Neural crest cell (in vitro differentiated cells): ENCODE data around the gene GMFB. TPM values are rescaled to one million over a fixed set of nuclear protein-coding genes. Genes with fewer than 3 reads are reported as not detected.

Experiments
- DNase-seq: peaks from one replicate; pipeline ENCODE4 v3.0.0; 2021; ENCODE audit warnings: low read depth, mixed read lengths, low spot score
- H3K27ac Mint-ChIP-seq: one replicate; pipeline ENCODE4 v1.8.0; 2021; ENCODE audit warnings: mild to moderate bottlenecking, mixed read lengths; ENCODE audit not compliant: unreplicated experiment
- H3K27me3 Mint-ChIP-seq: 2 replicates; pipeline ENCODE4 v1.8.0; 2021; ENCODE audit warnings: low read depth, mild to moderate bottlenecking, mixed read lengths
- H3K36me3 Mint-ChIP-seq: 2 replicates; pipeline ENCODE4 v1.8.0; 2021; ENCODE audit warnings: low read depth, mild to moderate bottlenecking, mixed read lengths
- H3K4me1 Mint-ChIP-seq: 2 replicates; pipeline ENCODE4 v1.8.0; 2021; ENCODE audit warnings: mixed read lengths
- H3K4me3 Mint-ChIP-seq: one replicate; pipeline ENCODE4 v1.8.0; 2021; ENCODE audit warnings: mild to moderate bottlenecking, mixed read lengths
- H3K9me3 Mint-ChIP-seq: 2 replicates; pipeline ENCODE4 v1.8.0; 2021; ENCODE audit warnings: mixed read lengths
- CTCF ChIP-seq: fragments of 200-600 bp; sonication (generic); conservative IDR thresholded peaks from 2 replicates; pipeline ENCODE4 v1.5.0; 2021; ENCODE audit warnings: antibody characterized with exemption, mild to moderate bottlenecking
- total RNA-seq: library from RNA; stranded (reverse); gene quantifications from 2 replicates; pipeline ENCODE4 v1.2.1, GENCODE V29; 2021

GMFB gene
- total RNA-seq, 1 donor from 2014 or later: 68.5 TPM

DNA sequence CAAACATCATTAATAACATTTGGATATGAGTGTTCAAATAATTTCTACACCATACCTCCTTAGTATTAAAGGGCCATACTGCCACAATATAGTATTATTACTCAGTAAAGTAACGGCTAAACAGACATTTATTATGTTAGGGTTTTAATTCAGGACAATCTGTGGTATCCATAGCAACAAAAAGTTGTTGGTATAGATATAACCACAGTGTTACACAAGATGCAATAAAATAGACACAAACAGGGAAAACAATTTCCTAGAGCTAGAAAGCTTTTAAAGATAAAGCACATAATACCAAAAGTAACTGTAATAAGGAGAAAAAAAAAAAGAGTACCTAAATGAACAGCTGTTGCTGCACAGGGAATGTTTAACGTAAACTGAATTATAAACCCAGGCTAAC, 63.7 kb downstream of the GMFB start:
- H3K27ac Mint-ChIP-seq: no peak overlapping the region
- no peak for DNase-seq
- H3K36me3 Mint-ChIP-seq: peaks cover 7% of the 10 kb centered on the region
- no peaks in the 10 kb centered on the region for H3K9me3 Mint-ChIP-seq
- no peak overlapping the region for H3K4me3 Mint-ChIP-seq
- peaks cover 3% of the 10 kb centered on the region for H3K4me1 Mint-ChIP-seq
- TF ChIP-seq CTCF: no peak
- no peaks in the 10 kb centered on the region for H3K27me3 Mint-ChIP-seq

Other genes with a start within 250 kb of the GMFB start
- 39.4 and 43.8 TPM in 2 replicates for gene CDKN3, start 92.0 kb downstream of the GMFB start, total RNA-seq
- 118 and 120 TPM in 2 replicates for gene CNIH1, start 47.6 kb downstream of the GMFB start, total RNA-seq
- gene CGRRF1, start 20.9 kb upstream of the GMFB start, total RNA-seq: 17.0 and 23.8 TPM in 2 replicates
- 3.0 and 4.7 TPM in 2 replicates for gene SAMD4A, start 78.1 kb upstream of the GMFB start, total RNA-seq